A673 (cell line): ENCODE measurements around the gene POLG2. TPM values are rescaled to one million over a fixed set of nuclear protein-coding genes. Genes with fewer than 3 reads are reported as not detected.
A peak's percentile ranks its signal among the peaks of the same experiment; 100 is the strongest.
"Not testable (repeated sequence)": the region's sequence is repeated elsewhere in the genome, so short reads cannot be mapped to it uniquely, and the experiment has no call there.

ENCODE experiments used
- BruUV-seq: library from RNA; stranded (reverse); fragments of 400-500 nt; replicated peaks from 2 replicates; lab custom pipeline; 2021; lab: Mats Ljungman, UMichigan
- CTCF ChIA-PET: fragments of 300-600 bp; sonication (Branson Sonifier 250); formaldehyde crosslinking; loops from one replicate; lab custom pipeline; 2022; ENCODE audit warnings: antibody characterized with exemption; lab: Charles Lee
- POLR2A ChIA-PET: fragments of 300-600 bp; sonication (Branson Sonifier 250); formaldehyde crosslinking; loops from one replicate; lab custom pipeline; 2022; ENCODE audit warnings: antibody characterized with exemption; ENCODE audit not compliant: low non-redundant PET; lab: Charles Lee
- DNase-seq: peaks from one replicate; pipeline ENCODE4 v3.0.0-alpha.2; 2015; ENCODE audit warnings: low spot score
- H3K27ac ChIP-seq: fragments of 200-600 bp; sonication (generic); 2 replicates; pipeline ENCODE4 v1.5.1; 2016; ENCODE audit warnings: mixed run types, low read depth, mild to moderate bottlenecking, mixed read lengths, antibody characterized with exemption, low read length; ENCODE audit not compliant: poor library complexity, severe bottlenecking
- H3K27me3 ChIP-seq: fragments of 200-600 bp; sonication (generic); replicated peaks from 2 replicates; pipeline ENCODE4 v1.6.1; 2017; ENCODE audit warnings: mixed run types, low read depth, mild to moderate bottlenecking, mixed read lengths, antibody characterized with exemption, low read length; ENCODE audit not compliant: insufficient read depth, poor library complexity
- H3K36me3 ChIP-seq: fragments of 200-600 bp; sonication (generic); 2 replicates; pipeline ENCODE4 v1.6.1; 2016; ENCODE audit warnings: mixed run types, mild to moderate bottlenecking, mixed read lengths, antibody characterized with exemption, low read length; ENCODE audit not compliant: insufficient read depth, poor library complexity, severe bottlenecking
- H3K4me1 ChIP-seq: fragments of 200-600 bp; sonication (generic); 2 replicates; pipeline ENCODE4 v1.6.1; 2017; ENCODE audit warnings: mixed run types, mild to moderate bottlenecking, mixed read lengths, antibody characterized with exemption, low read length; ENCODE audit not compliant: insufficient read depth, poor library complexity, severe bottlenecking
- H3K4me3 ChIP-seq: fragments of 200-600 bp; sonication (generic); 2 replicates; pipeline ENCODE4 v1.5.1; 2016; ENCODE audit warnings: low read depth, mixed run types, mild to moderate bottlenecking, mixed read lengths, low read length; ENCODE audit not compliant: poor library complexity, severe bottlenecking
- H3K9me3 ChIP-seq: fragments of 200-600 bp; sonication (generic); 2 replicates; pipeline ENCODE4 v1.6.1; 2016; ENCODE audit warnings: mixed run types, low read depth, mild to moderate bottlenecking, mixed read lengths, antibody characterized with exemption, low read length; ENCODE audit not compliant: poor library complexity, severe bottlenecking
- EZH2 ChIP-seq: fragments of 200-600 bp; sonication (generic); IDR thresholded peaks from 2 replicates; pipeline ENCODE4 v1.6.1; 2017; ENCODE audit warnings: borderline replicate concordance, low read depth, mild to moderate bottlenecking, mixed read lengths, antibody characterized with exemption, low read length; ENCODE audit not compliant: poor library complexity, severe bottlenecking
- intact Hi-C: fragments of 100-400 bp; cut with micrococcal nuclease; formaldehyde crosslinking; loops from one replicate; pipeline ENCODE4 v1.10.0; 2022; ENCODE audit not compliant: unreplicated experiment
- total RNA-seq: library from RNA; stranded (reverse); gene quantifications from 2 replicates; pipeline ENCODE4 v1.2.3, GENCODE V29; 2021
- TF ChIP-seq, protein P1 (sequence below): fragments of 300-800, 200-600 bp; sonication (generic); conservative IDR thresholded peaks from 2 replicates; pipeline ENCODE4 v1.5.1; 2017; ENCODE audit warnings: low read depth, mild to moderate bottlenecking, antibody characterized with exemption, low read length, moderate library complexity, mixed read lengths

Gene POLG2
- total RNA-seq, 1 experiment from 2014 or later: 25.6 TPM

- BruUV-seq: no TSS peak
- Histone ChIP-seq H3K27me3 (no peaks in the 10 kb centered on the region), H3K4me1 (peaks cover 15% of the 10 kb centered on the region), H3K36me3 (peaks cover 63% of the 10 kb centered on the region), H3K4me3 (peak overlapping the region; percentile 88), H3K9me3 (no peaks in the 10 kb centered on the region), H3K27ac (peak overlapping the region; percentile 84)
- ChIA-PET CTCF (interaction anchor here (0.9 to 1.5 kb wide), 2 partner anchors 76 to 214 kb away, joined by 4 read pairs; no protein-coding TSS in a partner anchor), POLR2A (interaction anchor here (0.9 to 1.7 kb wide), 2 partner anchors 9 to 26 kb away, joined by 5 to 8 read pairs; no protein-coding TSS in a partner anchor)
- intact Hi-C loops: loop anchor here (5.0 kb wide), 1 partner anchor 74 kb away; no protein-coding TSS in a partner anchor
- TF ChIP-seq, protein P1, sequence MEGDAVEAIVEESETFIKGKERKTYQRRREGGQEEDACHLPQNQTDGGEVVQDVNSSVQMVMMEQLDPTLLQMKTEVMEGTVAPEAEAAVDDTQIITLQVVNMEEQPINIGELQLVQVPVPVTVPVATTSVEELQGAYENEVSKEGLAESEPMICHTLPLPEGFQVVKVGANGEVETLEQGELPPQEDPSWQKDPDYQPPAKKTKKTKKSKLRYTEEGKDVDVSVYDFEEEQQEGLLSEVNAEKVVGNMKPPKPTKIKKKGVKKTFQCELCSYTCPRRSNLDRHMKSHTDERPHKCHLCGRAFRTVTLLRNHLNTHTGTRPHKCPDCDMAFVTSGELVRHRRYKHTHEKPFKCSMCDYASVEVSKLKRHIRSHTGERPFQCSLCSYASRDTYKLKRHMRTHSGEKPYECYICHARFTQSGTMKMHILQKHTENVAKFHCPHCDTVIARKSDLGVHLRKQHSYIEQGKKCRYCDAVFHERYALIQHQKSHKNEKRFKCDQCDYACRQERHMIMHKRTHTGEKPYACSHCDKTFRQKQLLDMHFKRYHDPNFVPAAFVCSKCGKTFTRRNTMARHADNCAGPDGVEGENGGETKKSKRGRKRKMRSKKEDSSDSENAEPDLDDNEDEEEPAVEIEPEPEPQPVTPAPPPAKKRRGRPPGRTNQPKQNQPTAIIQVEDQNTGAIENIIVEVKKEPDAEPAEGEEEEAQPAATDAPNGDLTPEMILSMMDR: no peak
- no peak for DNase-seq
Measured at GRCh38 chr17:64496348-64496785, 487 bp downstream of the POLG2 start.

- H3K9me3 ChIP-seq, H3K27me3 ChIP-seq, H3K27ac ChIP-seq, POLR2A ChIA-PET, CTCF ChIA-PET, DNase-seq, BruUV-seq: not testable (repeated sequence)
- peaks cover 62% of the 10 kb centered on the region for H3K36me3 ChIP-seq
- intact Hi-C loops: loop anchor here (5.0 kb wide), 1 partner anchor 73 kb away; no protein-coding TSS in a partner anchor
- H3K4me1 ChIP-seq: peaks cover 15% of the 10 kb centered on the region
- H3K4me3 ChIP-seq: peak overlapping the region; percentile 88
Measured at GRCh38 chr17:64495300-64495699, 1.6 kb downstream of the POLG2 start.

GRCh38 chr17:64494121-64494520 is 2.7 kb downstream of the POLG2 start:
- H3K4me1 ChIP-seq: peaks cover 15% of the 10 kb centered on the region
- no peak overlapping the region for H3K4me3 ChIP-seq
- peaks cover 60% of the 10 kb centered on the region for H3K36me3 ChIP-seq
- no TSS peak for BruUV-seq
- H3K27me3 ChIP-seq: no peaks in the 10 kb centered on the region
- no peak overlapping the region for H3K27ac ChIP-seq
- DNase-seq: no peak
- POLR2A ChIA-PET: no interaction called here
- TF ChIP-seq, protein P1: no peak
- TF ChIP-seq EZH2: no peak
- intact Hi-C loops: no loop called here
- no peaks in the 10 kb centered on the region for H3K9me3 ChIP-seq
- CTCF ChIA-PET: no interaction called here
